ENCODE data around the gene RGP1.
A peak's percentile ranks its signal among the peaks of the same experiment; 100 is the strongest.

RGP1 gene

GRCh38 chr9:35748858-35749514 is at the start of gene RGP1, which contains the start of gene GBA2:
Gene RGP1 (plus strand): TSS chr9:35749287. CDS start chr9:35749756, 469 bp downstream.
Gene GBA2 (minus strand): TSS chr9:35749228. CDS start chr9:35748704, 524 bp downstream.
- DNase-seq: peak; percentile 45
- no peaks in the 10 kb centered on the region for H3K27me3 ChIP-seq (replicated peaks)
- peak within 1 kb of the TSS; percentile 85 for H3K4me3 ChIP-seq (ENCODE audit: low read depth, low read length)
- H3K27ac ChIP-seq: peak within 1 kb of the TSS; percentile 81
- in situ Hi-C loops (cut with HindIII; ENCODE audit: low pct_ligation_motif_present, low sequenced_read_pairs): no loop called here
- peaks cover 30% of the 10 kb centered on the region for H3K36me3 ChIP-seq (replicated peaks)
- TF ChIP-seq CTCF (IDR thresholded peaks at IDR 0.05; ENCODE audit: low read depth, low read length, missing control alignments): no peak

- no peak for TF ChIP-seq CTCF (IDR thresholded peaks at IDR 0.05; ENCODE audit: low read depth, low read length, missing control alignments)
- Histone ChIP-seq H3K4me3 (ENCODE audit: low read depth, low read length) (no peak overlapping the region), H3K27me3 (replicated peaks) (no peaks in the 10 kb centered on the region), H3K27ac (no peak overlapping the region), H3K36me3 (replicated peaks) (peaks cover 98% of the 10 kb centered on the region)
- DNase-seq: no peak
- in situ Hi-C loops (cut with HindIII; ENCODE audit: low pct_ligation_motif_present, low sequenced_read_pairs): no loop called here
Measured at GRCh38 chr9:35700031-35700430, 49.1 kb upstream of the RGP1 start.

GRCh38 chr9:35700942-35701341 is 48.1 kb upstream of the RGP1 start:
- no peak for TF ChIP-seq CTCF (IDR thresholded peaks at IDR 0.05; ENCODE audit: low read depth, low read length, missing control alignments)
- Histone ChIP-seq H3K27me3 (replicated peaks) (no peaks in the 10 kb centered on the region), H3K27ac (no peak overlapping the region), H3K36me3 (replicated peaks) (peaks cover 100% of the 10 kb centered on the region), H3K4me3 (ENCODE audit: low read depth, low read length) (no peak overlapping the region)
- DNase-seq: no peak
- in situ Hi-C loops (cut with HindIII; ENCODE audit: low pct_ligation_motif_present, low sequenced_read_pairs): no loop called here

- Histone ChIP-seq H3K36me3 (replicated peaks) (peaks cover 100% of the 10 kb centered on the region), H3K27me3 (replicated peaks) (no peaks in the 10 kb centered on the region), H3K4me3 (ENCODE audit: low read depth, low read length) (no peak overlapping the region), H3K27ac (no peak overlapping the region)
- in situ Hi-C loops (cut with HindIII; ENCODE audit: low pct_ligation_motif_present, low sequenced_read_pairs): no loop called here
- no peak for TF ChIP-seq CTCF (IDR thresholded peaks at IDR 0.05; ENCODE audit: low read depth, low read length, missing control alignments)
- DNase-seq: no peak
Measured at GRCh38 chr9:35702696-35703095, 46.4 kb upstream of the RGP1 start.

GRCh38 chr9:35703906-35704672 is 45.0 kb upstream of the RGP1 start:
- no peaks in the 10 kb centered on the region for H3K27me3 ChIP-seq (replicated peaks)
- H3K36me3 ChIP-seq (replicated peaks): peaks cover 100% of the 10 kb centered on the region
- no peak for TF ChIP-seq CTCF (IDR thresholded peaks at IDR 0.05; ENCODE audit: low read depth, low read length, missing control alignments)
- no peak overlapping the region for H3K4me3 ChIP-seq (ENCODE audit: low read depth, low read length)
- DNase-seq: no peak
- in situ Hi-C loops (cut with HindIII; ENCODE audit: low pct_ligation_motif_present, low sequenced_read_pairs): no loop called here
- H3K27ac ChIP-seq: no peak overlapping the region

All from brain microvascular endothelial cell (primary cell).